ENCODE measurements around the gene OR2C3. TPM values are rescaled to one million over a fixed set of nuclear protein-coding genes. Genes with fewer than 3 reads are reported as not detected.

The OR2C3 gene
- polyA plus RNA-seq, 1 donor from 2014 or later = not detected

DNA sequence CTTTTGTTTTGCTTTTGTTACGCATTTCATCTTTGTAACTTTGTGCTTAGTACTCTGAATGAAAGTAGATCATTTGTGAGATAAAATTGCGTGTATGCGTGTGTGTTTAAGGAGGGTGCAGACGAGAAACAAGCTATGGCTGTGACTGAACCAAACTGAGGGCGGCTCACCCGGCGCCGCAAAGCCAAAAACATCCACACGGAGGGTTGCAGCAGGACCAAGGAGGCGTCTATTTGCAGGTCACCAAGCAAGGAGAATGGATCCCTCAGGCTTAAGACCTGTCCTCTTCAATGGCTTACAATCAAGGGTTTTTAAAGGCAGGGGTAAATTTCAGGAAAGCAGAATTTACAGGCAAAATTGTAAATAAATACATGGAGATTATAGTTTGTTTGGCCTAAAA, 25.5 kb upstream of the OR2C3 start:
- Histone ChIP-seq H3K27ac (ENCODE audit: low read length) (no peak overlapping the region), H3K9me3 (ENCODE audit: low read length) (no peaks in the 10 kb centered on the region), H3K9me2 (ENCODE audit: insufficient read depth, low read length) (no peaks in the 10 kb centered on the region), H3F3A (ENCODE audit: insufficient read depth, low read length, poor library complexity, severe bottlenecking) (no peaks in the 10 kb centered on the region), H3K4me2 (ENCODE audit: low read length) (no peak overlapping the region), H3K9ac (ENCODE audit: low read length) (no peak overlapping the region), H3K4me3 (ENCODE audit: low read length) (no peak overlapping the region), H2AFZ (ENCODE audit: low read depth, low read length) (no peak overlapping the region), H4K20me1 (ENCODE audit: insufficient read depth) (no peaks in the 10 kb centered on the region), H3K36me3 (ENCODE audit: insufficient read depth, low read length) (no peaks in the 10 kb centered on the region), H3K79me2 (replicated peaks; ENCODE audit: insufficient read depth, low read length) (no peaks in the 10 kb centered on the region), H3K27me3 (ENCODE audit: insufficient read depth, low read depth, low read length) (no peaks in the 10 kb centered on the region)
- TF ChIP-seq EZH2 (IDR thresholded peaks at IDR 0.05; ENCODE audit: borderline replicate concordance, insufficient read depth, low read length, poor library complexity, severe bottlenecking) (no peak), MXI1 (conservative IDR thresholded peaks at IDR 0.05; ENCODE audit: poor library complexity, severe bottlenecking) (no peak), POLR2AphosphoS5 (IDR thresholded peaks at IDR 0.05) (no peak), CTCF (IDR thresholded peaks at IDR 0.05; ENCODE audit: poor library complexity, severe bottlenecking) (no peak), SMC3 (conservative IDR thresholded peaks at IDR 0.05; ENCODE audit: poor library complexity) (no peak), EP300 (conservative IDR thresholded peaks at IDR 0.05; ENCODE audit: poor library complexity, severe bottlenecking) (no peak), TAF1 (IDR thresholded peaks at IDR 0.05; ENCODE audit: low read depth) (no peak), RAD21 (conservative IDR thresholded peaks at IDR 0.05) (no peak), REST (IDR thresholded peaks at IDR 0.05; ENCODE audit: borderline replicate concordance) (no peak)

- Histone ChIP-seq H3K79me2 (replicated peaks; ENCODE audit: insufficient read depth, low read length) (no peaks in the 10 kb centered on the region), H3K4me2 (ENCODE audit: low read length) (no peak overlapping the region), H3K9ac (ENCODE audit: low read length) (no peak overlapping the region), H3K27ac (ENCODE audit: low read length) (no peak overlapping the region), H3K9me2 (ENCODE audit: insufficient read depth, low read length) (no peaks in the 10 kb centered on the region), H2AFZ (ENCODE audit: low read depth, low read length) (no peak overlapping the region), H3K9me3 (ENCODE audit: low read length) (no peaks in the 10 kb centered on the region), H3F3A (ENCODE audit: insufficient read depth, low read length, poor library complexity, severe bottlenecking) (no peaks in the 10 kb centered on the region), H3K36me3 (ENCODE audit: insufficient read depth, low read length) (no peaks in the 10 kb centered on the region), H4K20me1 (ENCODE audit: insufficient read depth) (no peaks in the 10 kb centered on the region), H3K4me3 (ENCODE audit: low read length) (no peak overlapping the region), H3K27me3 (ENCODE audit: insufficient read depth, low read depth, low read length) (no peaks in the 10 kb centered on the region)
- TF ChIP-seq RAD21 (conservative IDR thresholded peaks at IDR 0.05) (no peak), EP300 (conservative IDR thresholded peaks at IDR 0.05; ENCODE audit: poor library complexity, severe bottlenecking) (no peak), TAF1 (IDR thresholded peaks at IDR 0.05; ENCODE audit: low read depth) (no peak), EZH2 (IDR thresholded peaks at IDR 0.05; ENCODE audit: borderline replicate concordance, insufficient read depth, low read length, poor library complexity, severe bottlenecking) (no peak), SMC3 (conservative IDR thresholded peaks at IDR 0.05; ENCODE audit: poor library complexity) (no peak), REST (IDR thresholded peaks at IDR 0.05; ENCODE audit: borderline replicate concordance) (no peak), MXI1 (conservative IDR thresholded peaks at IDR 0.05; ENCODE audit: poor library complexity, severe bottlenecking) (no peak), CTCF (IDR thresholded peaks at IDR 0.05; ENCODE audit: poor library complexity, severe bottlenecking) (no peak), POLR2AphosphoS5 (IDR thresholded peaks at IDR 0.05) (no peak)
Observed at GRCh38 chr1:247557926-247558674, 21.9 kb upstream of the OR2C3 start.
